GM12892 (cell line): ENCODE measurements around the gene HOXB6.

Source experiments
- POLR2A ChIP-seq: IDR thresholded peaks from 2 replicates; pipeline ENCODE4 v1.6.1; 2011; ENCODE audit warnings: low read depth, low read length, control low read depth
- POLR2AphosphoS5 ChIP-seq: IDR thresholded peaks from 2 replicates; pipeline ENCODE4 v1.6.1; 2011; ENCODE audit warnings: low read depth, low read length, control low read depth
- TAF1 ChIP-seq: IDR thresholded peaks from 2 replicates; pipeline ENCODE4 v1.6.1; 2011; ENCODE audit warnings: low read depth, mild to moderate bottlenecking, control low read depth, low read length, borderline replicate concordance

DNA sequence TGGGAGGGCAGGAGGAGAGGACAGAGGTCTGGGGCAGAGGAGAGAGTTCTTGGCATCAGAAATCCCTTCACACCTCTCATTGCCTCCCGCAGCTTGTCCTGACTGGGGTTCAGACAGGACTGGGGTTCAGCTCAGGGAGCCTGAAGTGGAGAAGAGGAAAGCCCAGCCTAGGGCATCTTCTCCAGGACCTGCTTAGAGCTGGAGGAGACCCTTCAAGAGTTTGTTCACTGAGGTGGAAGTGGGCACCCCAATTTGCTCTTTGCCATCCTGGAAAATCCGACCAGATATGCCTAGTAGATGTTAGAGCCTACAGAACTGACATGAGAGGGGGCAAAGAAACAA, 16.7 kb downstream of the HOXB6 start:
- no peak for TF ChIP-seq POLR2A
- no peak for TF ChIP-seq POLR2AphosphoS5
- no peak for TF ChIP-seq TAF1
